ENCODE measurements around the gene CKAP2. TPM values are rescaled to one million over a fixed set of nuclear protein-coding genes. Genes with fewer than 3 reads are reported as not detected.
A peak's percentile ranks its signal among the peaks of the same experiment; 100 is the strongest.

Gene CKAP2
- total and polyA plus RNA-seq, 2 of the 8 experiments (the other 6 are each of a cell fraction or from before 2014, with no cell fraction given) = 8.3 to 70.7 TPM

- Histone ChIP-seq H3K23me2 (ENCODE audit: low read depth, low read length) (peaks cover 9% of the 10 kb centered on the region), H3K9ac (replicated peaks in 1 of 4; ENCODE audit: extremely low read depth in 1 of 4, low read depth in 3 of 4, low read length in 3 of 4) (peak within 1 kb of the TSS; percentile 85 to 90 (median 89)), H4K5ac (ENCODE audit: insufficient read length, low read depth, low read length) (peak within 1 kb of the TSS; percentile 89), H3K23ac (ENCODE audit: insufficient read length) (no peak within 1 kb of the TSS), H3K56ac (replicated peaks; ENCODE audit: insufficient read length, low read depth, low read length) (peak within 1 kb of the TSS; percentile 69), H3K27ac (ENCODE audit: low read depth, low read length) (peak within 1 kb of the TSS; percentile 60), H3K27me3 (replicated peaks in 1 of 4; ENCODE audit: control insufficient read depth in 3 of 4, extremely low read depth in 1 of 4, insufficient read depth in 3 of 4, low read length in 3 of 4) (no peaks in the 10 kb centered on the region), H4K91ac (replicated peaks; ENCODE audit: insufficient read length, low read length) (peak within 1 kb of the TSS; percentile 65), H3K36me3 (ENCODE audit: control insufficient read depth in 2 of 4, insufficient read depth in 4 of 4, low read length in 3 of 4) (no peaks in the 10 kb centered on the region), H2AK5ac (ENCODE audit: low read depth, low read length) (no peak within 1 kb of the TSS), H3K18ac (ENCODE audit: extremely low read depth, low read length) (peak within 1 kb of the TSS; percentile 71), H3K4ac (replicated peaks; ENCODE audit: insufficient read length, low read depth, low read length) (peak within 1 kb of the TSS; percentile 78), H4K20me1 (replicated peaks in 1 of 2; ENCODE audit: control insufficient read depth in 1 of 2, insufficient read depth in 2 of 2, low read length in 2 of 2) (peaks cover 0 to 6% of the 10 kb centered on the region in 2 experiments), H2BK12ac (ENCODE audit: low read depth, low read length) (no peak within 1 kb of the TSS), H2BK5ac (ENCODE audit: low read depth, low read length) (peak within 1 kb of the TSS; percentile 60; the same call in 1 of the 2 replicates), H3K4me3 (ENCODE audit: extremely low read depth in 1 of 4, insufficient read depth in 2 of 4, low read depth in 3 of 4, low read length in 4 of 4) (peak within 1 kb of the TSS; percentile 62 to 92 (median 90)), H3K14ac (ENCODE audit: insufficient read length) (peak within 1 kb of the TSS; percentile 81), H3K4me1 (replicated peaks in 1 of 4; ENCODE audit: control insufficient read depth in 3 of 4, insufficient read depth in 4 of 4, low read length in 3 of 4) (peaks cover 2 to 6% (median 3%) of the 10 kb centered on the region in 4 experiments; a peak in 3 of 7 replicates), H2BK20ac (ENCODE audit: low read length) (no peak within 1 kb of the TSS), H2BK120ac (replicated peaks; ENCODE audit: low read depth, low read length) (peak within 1 kb of the TSS; percentile 72), H3K4me2 (ENCODE audit: insufficient read depth in 1 of 2, low read depth in 2 of 2, low read length in 2 of 2) (peak within 1 kb of the TSS; percentile 71 to 78), H3K79me2 (ENCODE audit: control insufficient read depth in 1 of 2, insufficient read depth in 2 of 2, low read length in 2 of 2) (peaks cover 0 to 28% of the 10 kb centered on the region in 2 experiments; a peak in 2 of 4 replicates), H2AFZ (ENCODE audit: low read length) (peak within 1 kb of the TSS; percentile 92; the same call in 1 of the 2 replicates), H3K9me3 (ENCODE audit: insufficient read depth in 2 of 2, low read depth in 1 of 2, low read length in 1 of 2) (no peaks in the 10 kb centered on the region), H3K79me1 (ENCODE audit: low read depth, low read length) (peaks cover 7% of the 10 kb centered on the region), H4K8ac (ENCODE audit: extremely low read depth, insufficient read depth, low read length) (peak within 1 kb of the TSS; percentile 96), H2BK15ac (ENCODE audit: low read length) (peak within 1 kb of the TSS; percentile 88; the same call in 1 of the 2 replicates)
- peak; percentile 78 to 98 for DNase-seq (ENCODE audit: low read depth in 1 of 2, low spot score in 2 of 2)
- ChIA-PET CTCF (ENCODE audit: partially characterized antibody) (interaction anchor here (0.6 to 3.3 kb wide), 33 partner anchors 9 to 557 kb away, joined by 3 to 18 read pairs (median 4); partner anchors contain the start of gene NEK3), POLR2A (ENCODE audit: partially characterized antibody) (interaction anchor here (0.6 to 2.0 kb wide), 6 partner anchors 11 to 256 kb away, joined by 3 to 11 read pairs (median 4); partner anchors contain the start of gene SUGT1)
- no peak for FAIRE-seq
- WGBS, 2 experiments (ENCODE audit: extremely low coverage in 1 of 2, insufficient coverage in 1 of 2, insufficient read length in 1 of 2, insufficient replicate concordance in 2 of 2, low coverage in 1 of 2, low lambda C conversion rate in 2 of 2, missing lambda C conversion rate in 1 of 2) = 1% methylated on average over 98 of the region's 105 CpGs; no CpG with 5 or more reads in 1 of the 2 experiments
- peak; percentile 29 for TF ChIP-seq E2F6 (IDR thresholded peaks at IDR 0.05)
- peak in 1 of 2 experiments; percentile 18; a peak in 1 of 3 replicates for TF ChIP-seq EP300 (IDR thresholded peaks at IDR 0.05; ENCODE audit: borderline replicate concordance in 1 of 2, low read depth in 2 of 2, low read length in 2 of 2)
- TF ChIP-seq MAX (IDR thresholded peaks at IDR 0.05) = peak; percentile 68; the same call in 1 of the 2 replicates
- TF ChIP-seq FOSL1 (IDR thresholded peaks at IDR 0.05; ENCODE audit: insufficient read depth, low read depth, low read length) = no peak
- TF ChIP-seq CTCF (IDR thresholded peaks at IDR 0.05; ENCODE audit: control extremely low read depth in 1 of 3, insufficient read depth in 1 of 3, low read depth in 1 of 3, low read length in 3 of 3) = peak; percentile 89 to 99 (median 98)
- TF ChIP-seq POLR2A (IDR thresholded peaks at IDR 0.05; ENCODE audit: control extremely low read depth in 1 of 2, low read depth in 2 of 2, low read length in 2 of 2) = peak; percentile 94
- peak; percentile 92 for TF ChIP-seq ASH2L (IDR thresholded peaks at IDR 0.05; ENCODE audit: low read length)
Measured at GRCh38 chr13:52450012-52450792, 5.1 kb upstream of the CKAP2 start, which contains the start of gene VPS36. TSS of gene VPS36 (minus strand) at chr13:52450634. CDS start at chr13:52450594, 40 bp downstream.

All from H1 (cell line).